ENCODE results near the gene GPC3. TPM values are rescaled to one million over a fixed set of nuclear protein-coding genes. Genes with fewer than 3 reads are reported as not detected.

Gene GPC3
- polyA plus RNA-seq, 3 donors: not detected

GRCh38 chrX:133933316-133933715, 52.1 kb downstream of the GPC3 start:
- DNase-seq: no peak
- Mint-ChIP-seq H3K9me3 (peaks cover 0 to 4% (median 0%) of the 10 kb centered on the region in 7 donors), H3K36me3 (no peaks in the 10 kb centered on the region), H3K27me3 (ENCODE audit: low read depth in 3 of 3) (peaks cover 0 to 3% (median 0%) of the 10 kb centered on the region in 3 donors), H3K27ac (no peak overlapping the region), H3K4me3 (no peak overlapping the region), H3K4me1 (no peaks in the 10 kb centered on the region)
- intact Hi-C loops (cut with micrococcal nuclease): no loop called here
- no peak for TF ChIP-seq CTCF (IDR thresholded peaks at IDR 0.05)
- Histone ChIP-seq H3K27me3 (ENCODE audit: control insufficient read depth in 2 of 2, insufficient read depth in 2 of 2, low read length in 2 of 2) (peaks cover 0 to 3% of the 10 kb centered on the region in 2 donors), H3K4me1 (ENCODE audit: control insufficient read depth in 1 of 2, insufficient read depth in 2 of 2, low read length in 2 of 2) (no peaks in the 10 kb centered on the region), H3K27ac (ENCODE audit: low read depth in 1 of 2, low read length in 2 of 2) (no peak overlapping the region), H3K9me3 (replicated peaks in 1 of 2; ENCODE audit: control insufficient read depth in 1 of 2, insufficient read depth in 1 of 2, low read length in 2 of 2) (no peaks in the 10 kb centered on the region), H3K79me2 (ENCODE audit: insufficient read depth, low read length) (no peaks in the 10 kb centered on the region), H3K4me2 (replicated peaks; ENCODE audit: extremely low read depth, low read length, poor library complexity, severe bottlenecking) (no peak overlapping the region), H3K9ac (ENCODE audit: insufficient read depth, low read length, poor library complexity, severe bottlenecking) (no peak overlapping the region), H2AFZ (ENCODE audit: insufficient read depth, low read depth, low read length, poor library complexity, severe bottlenecking) (no peak overlapping the region), H3K36me3 (replicated peaks in 1 of 2; ENCODE audit: control insufficient read depth in 1 of 2, insufficient read depth in 2 of 2, low read length in 2 of 2) (no peaks in the 10 kb centered on the region), H4K20me1 (ENCODE audit: insufficient read depth, low read length) (no peaks in the 10 kb centered on the region), H3K4me3 (replicated peaks in 1 of 3; ENCODE audit: low read depth in 2 of 3, low read length in 3 of 3) (no peak overlapping the region)
- WGBS (ENCODE audit: insufficient coverage): no CpG with 5 or more reads among the region's 2 CpGs

- no peaks in the 10 kb centered on the region for H3K9me3 ChIP-seq (replicated peaks in 1 of 2; ENCODE audit: control insufficient read depth in 1 of 2, insufficient read depth in 1 of 2, low read length in 2 of 2)
- H3K79me2 ChIP-seq (ENCODE audit: insufficient read depth, low read length): no peaks in the 10 kb centered on the region
- no peak overlapping the region for H3K9ac ChIP-seq (ENCODE audit: insufficient read depth, low read length, poor library complexity, severe bottlenecking)
- Mint-ChIP-seq H3K27ac (no peak overlapping the region), H3K4me3 (no peak overlapping the region), H3K4me1 (no peaks in the 10 kb centered on the region), H3K27me3 (ENCODE audit: low read depth in 3 of 3) (peaks cover 0 to 3% (median 0%) of the 10 kb centered on the region in 3 donors), H3K9me3 (peaks cover 0 to 5% (median 0%) of the 10 kb centered on the region in 7 donors), H3K36me3 (no peaks in the 10 kb centered on the region)
- H3K27me3 ChIP-seq (ENCODE audit: control insufficient read depth in 2 of 2, insufficient read depth in 2 of 2, low read length in 2 of 2): no peaks in the 10 kb centered on the region
- H3K27ac ChIP-seq (ENCODE audit: low read depth in 1 of 2, low read length in 2 of 2): no peak overlapping the region
- H2AFZ ChIP-seq (ENCODE audit: insufficient read depth, low read depth, low read length, poor library complexity, severe bottlenecking): no peak overlapping the region
- no peaks in the 10 kb centered on the region for H4K20me1 ChIP-seq (ENCODE audit: insufficient read depth, low read length)
- intact Hi-C loops (cut with micrococcal nuclease): no loop called here
- no peak for DNase-seq
- no peaks in the 10 kb centered on the region for H3K4me1 ChIP-seq (ENCODE audit: control insufficient read depth in 1 of 2, insufficient read depth in 2 of 2, low read length in 2 of 2)
- no CpG with 5 or more reads among the region's 2 CpGs for WGBS (ENCODE audit: insufficient coverage)
- no peaks in the 10 kb centered on the region for H3K36me3 ChIP-seq (replicated peaks in 1 of 2; ENCODE audit: control insufficient read depth in 1 of 2, insufficient read depth in 2 of 2, low read length in 2 of 2)
- no peak overlapping the region for H3K4me3 ChIP-seq (replicated peaks in 1 of 3; ENCODE audit: low read depth in 2 of 3, low read length in 3 of 3)
- H3K4me2 ChIP-seq (replicated peaks; ENCODE audit: extremely low read depth, low read length, poor library complexity, severe bottlenecking): no peak overlapping the region
- TF ChIP-seq CTCF (IDR thresholded peaks at IDR 0.05): no peak
Observed at GRCh38 chrX:133929836-133930464, 55.4 kb downstream of the GPC3 start.
